GM13977 (cell line): ENCODE results near the gene ARHGEF2.

Source experiments
- DNase-seq: peaks from one replicate; pipeline ENCODE4 v3.0.0; 2012; ENCODE audit warnings: low spot score
- CTCF ChIP-seq: IDR thresholded peaks from 2 replicates; pipeline ENCODE4 v1.5.1; 2012; ENCODE audit warnings: mild to moderate bottlenecking, control low read depth; ENCODE audit not compliant: insufficient read depth; ENCODE audit errors: extremely low read depth, missing control alignments
- in situ Hi-C: fragments of 300-500 bp; cut with MboI; formaldehyde crosslinking; loops from one replicate; pipeline ENCODE4 v1.12.0; 2022; ENCODE audit warnings: low sequenced_read_pairs, low pct_unique_long_range_greater_than_20kb, mixed read lengths, inconsistent platforms; ENCODE audit not compliant: unreplicated experiment

The ARHGEF2 gene

GRCh38 chr1:156020293-156021092 is 42.1 kb upstream of the ARHGEF2 start, which contains the start of gene SSR2:
Gene SSR2 (minus strand): TSS chr1:156020951. CDS start chr1:156020167, 784 bp downstream.
- no peak for TF ChIP-seq CTCF
- peak; percentile 95 for DNase-seq
- in situ Hi-C loops: no loop called here

- TF ChIP-seq CTCF: no peak
- no peak for DNase-seq
- in situ Hi-C loops: no loop called here
These were observed 41.6 kb upstream of the ARHGEF2 start for GRCh38 chr1:156019946-156020292.

DNA sequence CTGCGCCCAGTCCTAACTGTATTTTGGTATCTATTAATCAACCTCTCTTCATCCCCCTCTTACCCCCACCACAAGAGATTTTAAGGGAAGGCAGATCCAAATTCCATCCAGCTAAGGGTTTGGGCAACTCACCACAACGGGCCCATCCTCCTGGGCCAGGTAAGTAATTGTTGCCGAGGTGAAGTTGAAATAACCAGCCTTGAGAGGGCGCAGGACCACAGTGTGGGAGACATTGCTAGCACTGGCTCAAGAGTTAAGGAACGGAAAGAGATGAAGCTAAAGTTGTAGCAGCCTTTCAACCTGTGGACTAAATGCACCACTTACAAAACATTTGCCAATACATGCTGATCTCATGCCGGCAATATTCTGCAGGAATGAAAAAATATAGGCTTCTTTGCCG is 36.5 kb upstream of the ARHGEF2 start:
- DNase-seq: no peak
- in situ Hi-C loops: no loop called here
- TF ChIP-seq CTCF: no peak

DNA sequence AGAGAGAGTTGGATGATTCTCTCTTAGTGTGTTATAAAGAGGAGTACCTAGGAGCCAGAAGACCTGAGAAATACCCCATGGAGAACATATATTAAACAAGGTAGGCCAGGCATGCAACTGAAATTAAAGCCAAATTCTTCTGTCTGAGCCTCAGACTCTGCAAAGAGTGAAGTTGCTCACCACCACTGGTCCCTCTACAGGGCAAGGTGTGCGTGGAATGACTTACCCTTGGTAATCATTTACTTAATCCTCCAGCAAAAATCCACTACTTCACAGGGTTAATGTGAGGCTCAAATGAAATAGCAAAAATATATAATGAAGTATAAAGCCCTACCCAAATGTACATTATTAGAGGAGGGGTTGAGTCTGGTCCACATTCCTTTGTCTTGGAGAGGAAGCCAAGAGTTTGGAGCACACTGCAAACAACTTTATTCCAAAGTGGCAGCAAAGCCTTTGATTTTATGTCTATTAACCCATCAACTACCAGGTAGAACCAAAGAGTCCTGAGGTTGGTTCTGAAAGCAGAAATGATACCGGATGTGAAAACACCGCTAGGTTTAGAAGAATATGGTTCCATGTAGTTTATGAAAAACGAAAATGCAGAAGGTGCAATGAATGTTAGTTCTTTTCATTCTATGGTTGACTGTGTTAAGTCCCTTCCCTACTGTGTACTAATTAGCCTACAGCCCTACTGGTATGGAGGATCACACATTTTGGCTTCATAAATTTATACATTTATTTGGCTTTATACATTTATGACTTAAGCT is 33.9 kb upstream of the ARHGEF2 start:
- peak; percentile 77 for DNase-seq
- in situ Hi-C loops: no loop called here
- TF ChIP-seq CTCF: no peak

DNA sequence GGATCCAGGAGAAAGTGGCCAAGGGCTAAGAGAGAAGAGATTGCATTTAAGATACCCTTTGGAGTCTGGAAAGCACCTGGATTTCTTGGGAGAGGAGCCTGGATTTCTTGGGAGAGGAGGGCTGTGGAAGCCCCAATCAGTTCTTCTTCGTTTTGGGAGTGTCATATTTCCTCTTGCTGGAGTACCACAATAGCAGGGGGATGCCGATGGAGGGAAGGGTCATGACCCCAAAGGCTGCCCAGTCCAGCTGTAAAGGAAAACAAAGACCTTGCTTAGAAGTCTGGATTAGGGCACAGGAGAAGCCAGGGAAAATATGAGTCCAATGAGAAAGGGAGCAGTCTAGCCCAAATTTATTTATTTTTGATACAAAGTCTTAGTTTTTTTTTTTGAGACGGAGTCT is 31.1 kb upstream of the ARHGEF2 start:
- in situ Hi-C loops: no loop called here
- DNase-seq: no peak
- no peak for TF ChIP-seq CTCF

- in situ Hi-C loops: no loop called here
- DNase-seq: no peak
- no peak for TF ChIP-seq CTCF
These were observed 28.5 kb upstream of the ARHGEF2 start for GRCh38 chr1:156006666-156007376.
